Right lobe of liver (tissue), 4 donors: ENCODE measurements around the gene OSBPL10.
"Not testable (repeated sequence)": the region's sequence is repeated elsewhere in the genome, so short reads cannot be mapped to it uniquely, and the experiment has no call there.

Experiments
- CTCF ChIP-seq, 4 donors: fragments of 200-600 bp in 3 of 4; fragments of 450-650 bp in 1 of 4; IDR thresholded peaks; one replicate each; pipeline versions ENCODE4 v1.5.1 to v1.8.0; 2016 to 2022; ENCODE audit warnings: antibody characterized with exemption in 4 of 4, mild to moderate bottlenecking in 2 of 4
- POLR2A ChIP-seq: fragments of 450-650 bp; IDR thresholded peaks from one replicate; pipeline ENCODE4 v1.6.1; 2017; ENCODE audit warnings: antibody characterized with exemption, mild to moderate bottlenecking
- donor health status: DM: no; HTN: no; CAD: no.
- donor health status: DM: no; HTN: no; CAD: no.
- donor health status: DM: no; HTN: yes; CAD: no.

GRCh38 chr3:32015638-32016037, 34.6 kb upstream of the OSBPL10 start:
- not testable (repeated sequence) for TF ChIP-seq CTCF (IDR thresholded peaks at IDR 0.05); POLR2A
